ENCODE data around the gene ZNF621. TPM values are rescaled to one million over a fixed set of nuclear protein-coding genes. Genes with fewer than 3 reads are reported as not detected.
A peak's percentile ranks its signal among the peaks of the same experiment; 100 is the strongest.

ZNF621 gene
- total RNA-seq, 1 experiment from 2014 or later: 20.0 TPM

- ATAC-seq (no peak), DNase-seq (ENCODE audit: low spot score) (no peak)
- Mint-ChIP-seq H3K9me3 (0 out of 2 replicates have a peak, but pooled peaks cover 3% of the 10 kb centered on the region), H3K27ac (peak overlapping the region; percentile 96), H3K27me3 (ENCODE audit: low read depth) (no peaks in the 10 kb centered on the region), H3K4me3 (peak overlapping the region; percentile 96), H3K4me1 (peaks cover 16% of the 10 kb centered on the region), H3K36me3 (peaks cover 26% of the 10 kb centered on the region)
- TF ChIP-seq EMX1 (CRISPR knock-in tag; IDR thresholded peaks at IDR 0.05) (no peak), E2F1 (CRISPR knock-in tag; IDR thresholded peaks at IDR 0.05) (0 out of 2 replicates have a peak, but pooled peaks have one; percentile 26)
- CTCF ChIA-PET: interaction anchor here (1.0 to 1.8 kb wide), 2 partner anchors 19 to 196 kb away, joined by 4 to 15 read pairs; partner anchors contain the start of gene ZNF620
- POLR2A ChIA-PET: interaction anchor here (0.5 to 2.3 kb wide), 5 partner anchors 19 to 137 kb away, joined by 3 to 24 read pairs (median 4); partner anchors contain the start of genes ENTPD3, RPL14, ZNF619 and ZNF620
These were observed 565 bp upstream of the ZNF621 start for GRCh38 chr3:40524222-40524567.

- TF ChIP-seq PRRX2 (CRISPR knock-in tag; IDR thresholded peaks at IDR 0.05) (no peak), ZNF512 (CRISPR knock-in tag; IDR thresholded peaks at IDR 0.05; ENCODE audit: borderline replicate concordance) (no peak), RORB (CRISPR knock-in tag; IDR thresholded peaks at IDR 0.05) (no peak), IRF2 (CRISPR knock-in tag; IDR thresholded peaks at IDR 0.05; ENCODE audit: borderline replicate concordance, low read depth) (no peak), TCF7 (CRISPR knock-in tag; IDR thresholded peaks at IDR 0.05; ENCODE audit: low read depth) (no peak), MXD4 (CRISPR knock-in tag; IDR thresholded peaks at IDR 0.05; ENCODE audit: borderline replicate concordance) (no peak), FOXP1 (CRISPR knock-in tag; IDR thresholded peaks at IDR 0.05; ENCODE audit: borderline replicate concordance) (no peak), AR (CRISPR knock-in tag; IDR thresholded peaks at IDR 0.05) (no peak), ATF2 (CRISPR knock-in tag; IDR thresholded peaks at IDR 0.05; ENCODE audit: borderline replicate concordance, low read depth) (no peak), RELA (CRISPR knock-in tag; IDR thresholded peaks at IDR 0.05; ENCODE audit: borderline replicate concordance) (no peak), ZBTB21 (CRISPR knock-in tag; IDR thresholded peaks at IDR 0.05; ENCODE audit: borderline replicate concordance) (no peak)
- Mint-ChIP-seq H3K4me1 (peaks cover 16% of the 10 kb centered on the region), H3K36me3 (peaks cover 66% of the 10 kb centered on the region), H3K4me3 (no peak overlapping the region), H3K9me3 (peaks cover 6% of the 10 kb centered on the region), H3K27me3 (ENCODE audit: low read depth) (no peaks in the 10 kb centered on the region), H3K27ac (no peak overlapping the region)
- ChIA-PET CTCF (no interaction called here), POLR2A (no interaction called here)
- DNase-seq (ENCODE audit: low spot score) (no peak), ATAC-seq (no peak)
These were observed 3.7 kb downstream of the ZNF621 start for GRCh38 chr3:40528426-40528825.

GRCh38 chr3:40532252-40532651 is 7.5 kb downstream of the ZNF621 start:
- H3K27me3 Mint-ChIP-seq (ENCODE audit: low read depth): no peaks in the 10 kb centered on the region
- DNase-seq (ENCODE audit: low spot score) (no peak), ATAC-seq (no peak)
- peaks cover 85% of the 10 kb centered on the region for H3K36me3 Mint-ChIP-seq
- H3K4me3 Mint-ChIP-seq: no peak overlapping the region
- H3K4me1 Mint-ChIP-seq: no peaks in the 10 kb centered on the region
- peaks cover 11% of the 10 kb centered on the region for H3K9me3 Mint-ChIP-seq
- no peak overlapping the region for H3K27ac Mint-ChIP-seq
- POLR2A ChIA-PET: no interaction called here
- CTCF ChIA-PET: no interaction called here
- TF ChIP-seq ATF1 (CRISPR knock-in tag; IDR thresholded peaks at IDR 0.05) (no peak), ATF3 (CRISPR knock-in tag; conservative IDR thresholded peaks at IDR 0.05) (no peak), ZNF512 (CRISPR knock-in tag; IDR thresholded peaks at IDR 0.05; ENCODE audit: borderline replicate concordance) (no peak), NFATC4 (CRISPR knock-in tag; IDR thresholded peaks at IDR 0.05) (no peak), FOXP4 (CRISPR knock-in tag; IDR thresholded peaks at IDR 0.05) (no peak), FOXJ3 (CRISPR knock-in tag; IDR thresholded peaks at IDR 0.05; ENCODE audit: borderline replicate concordance) (no peak), ESRRA (CRISPR knock-in tag; IDR thresholded peaks at IDR 0.05; ENCODE audit: borderline replicate concordance) (no peak)
